ENCODE data around the gene FAM13C.

Gene FAM13C

GRCh38 chr10:59360605-59361405 lies 1.5 kb downstream of the FAM13C start:
- DNase-seq, result no peak

GRCh38 chr10:59358576-59358975 lies 3.8 kb downstream of the FAM13C start:
- DNase-seq, result no peak

GRCh38 chr10:59354434-59354833 lies 7.9 kb downstream of the FAM13C start:
- no peak for DNase-seq

DNA sequence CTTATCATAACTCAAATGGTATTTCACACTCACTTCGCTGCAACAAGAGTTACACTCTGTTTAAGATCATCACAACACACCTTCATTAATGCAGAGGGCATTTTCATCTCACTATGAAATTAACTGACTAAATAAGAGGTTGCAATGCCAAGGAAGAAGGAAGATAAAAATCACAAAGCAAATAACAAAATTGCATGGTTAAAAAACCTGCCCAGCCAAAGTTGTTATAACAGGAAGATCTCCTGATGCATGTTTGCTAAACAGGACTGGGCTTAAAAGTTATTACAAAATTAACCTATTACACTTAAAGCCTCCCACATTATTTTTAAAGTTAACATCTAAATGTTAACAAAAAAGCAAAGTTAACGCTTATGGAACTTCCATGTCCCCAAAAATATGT lies 11.8 kb downstream of the FAM13C start:
- no peak for DNase-seq

DNA sequence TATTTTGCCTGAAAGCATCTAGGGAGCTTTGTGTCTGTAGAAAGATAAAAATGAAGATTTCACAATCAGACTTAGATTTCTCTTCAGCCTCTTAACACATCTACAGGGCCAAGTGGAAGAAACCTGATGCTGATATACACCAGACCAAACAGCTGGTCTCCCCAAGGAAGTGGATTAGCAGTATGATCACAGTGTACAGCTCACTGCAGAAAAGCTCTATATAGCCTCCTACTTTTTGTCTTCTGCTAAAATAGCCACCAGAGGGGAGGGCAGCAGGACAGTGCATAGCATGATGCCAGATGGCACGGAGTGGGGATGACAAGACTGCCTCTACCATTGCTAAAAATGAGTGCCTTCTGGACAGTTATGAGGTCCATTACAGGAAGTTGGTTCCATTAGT lies 16.0 kb downstream of the FAM13C start:
- DNase-seq, result no peak

- DNase-seq, result no peak
These were observed 19.6 kb downstream of the FAM13C start for GRCh38 chr10:59342723-59343122.

GRCh38 chr10:59342000-59342399 lies 20.3 kb downstream of the FAM13C start:
- no peak for DNase-seq

GRCh38 chr10:59340285-59340684 lies 22.1 kb downstream of the FAM13C start:
- no peak for DNase-seq

- no peak for DNase-seq
These were observed 23.0 kb downstream of the FAM13C start for GRCh38 chr10:59339351-59339750.

DNA sequence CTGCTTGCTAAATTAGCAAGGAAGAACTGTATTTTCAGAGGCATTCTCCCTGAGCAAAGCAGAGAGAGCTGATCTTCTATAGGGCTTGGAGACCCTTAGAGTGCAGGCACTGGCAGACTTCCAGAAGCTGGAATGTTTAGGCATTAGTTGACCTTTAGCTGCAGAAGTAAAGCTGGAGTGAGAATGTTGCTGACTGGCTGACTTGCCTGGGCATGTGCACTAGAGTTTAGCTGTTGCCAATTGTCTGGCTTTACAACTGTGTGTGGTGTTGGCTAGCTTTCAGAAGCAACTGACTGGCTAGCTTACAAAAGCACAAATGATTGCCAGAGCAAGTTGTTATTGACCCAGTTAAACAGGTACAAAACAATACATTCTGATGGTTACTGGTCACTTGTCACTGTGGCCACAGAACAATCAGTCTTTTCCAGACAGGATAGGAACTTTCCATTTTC lies 25.1 kb downstream of the FAM13C start:
- no peak for DNase-seq

DNA sequence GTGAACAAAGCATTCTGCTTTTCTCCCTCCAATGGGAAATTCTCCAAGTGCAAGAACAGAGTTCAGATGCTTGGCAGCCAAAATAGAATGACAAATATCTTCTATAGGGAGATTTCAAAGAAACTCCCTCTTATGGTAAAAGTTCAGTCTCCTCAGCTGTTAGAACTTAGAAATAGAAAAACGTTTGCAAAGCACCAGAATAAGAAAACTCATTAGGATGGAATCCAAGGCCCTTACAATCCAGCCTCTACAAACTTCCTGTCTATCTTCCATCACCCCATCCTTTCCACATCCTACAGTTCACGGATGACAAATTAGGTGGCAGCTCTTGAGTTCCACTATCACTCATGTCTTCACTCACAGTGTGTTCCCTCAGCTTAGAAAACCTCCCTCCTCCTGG lies 25.7 kb downstream of the FAM13C start:
- DNase-seq, result no peak

DNA sequence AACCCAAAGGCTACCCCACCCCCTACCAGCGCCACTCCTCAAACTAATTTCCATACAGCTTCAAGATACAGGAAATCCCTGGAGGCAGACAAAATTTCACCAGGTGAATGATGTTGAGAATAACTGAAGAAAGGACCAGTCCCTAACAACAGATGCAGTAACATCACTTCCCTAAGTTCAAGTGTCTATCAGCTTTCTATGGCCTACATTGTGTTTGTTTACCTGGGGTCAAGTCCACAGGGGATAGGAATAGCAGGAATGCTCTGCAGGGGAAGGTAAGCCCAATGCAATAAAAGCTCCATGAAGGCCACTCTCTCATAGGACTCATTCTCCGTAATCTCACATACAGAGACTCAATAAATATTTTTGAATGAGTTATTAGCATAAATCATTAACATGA lies 26.9 kb downstream of the FAM13C start:
- DNase-seq, result no peak

DNA sequence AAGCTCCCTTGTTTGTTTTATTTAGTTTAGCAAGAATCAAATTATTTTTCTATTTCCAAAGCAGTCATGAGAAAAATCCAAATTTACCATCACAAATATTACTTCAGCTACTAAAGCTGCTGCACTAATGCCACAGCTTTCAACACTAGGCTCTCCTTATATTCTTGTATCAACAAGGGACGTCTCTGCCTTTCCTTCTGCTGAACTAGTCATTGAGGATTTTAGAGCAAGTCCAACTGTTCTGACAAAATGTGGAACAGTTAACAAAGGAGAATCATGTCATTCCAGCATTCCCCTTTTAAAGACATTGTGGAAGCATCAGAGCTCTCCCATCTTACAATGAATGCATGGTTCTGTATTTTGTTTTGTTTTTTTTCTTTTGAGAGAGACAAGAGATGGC lies 28.6 kb downstream of the FAM13C start:
- DNase-seq, result no peak

- no peak for DNase-seq
These were observed 29.8 kb downstream of the FAM13C start for GRCh38 chr10:59332581-59332980.

DNA sequence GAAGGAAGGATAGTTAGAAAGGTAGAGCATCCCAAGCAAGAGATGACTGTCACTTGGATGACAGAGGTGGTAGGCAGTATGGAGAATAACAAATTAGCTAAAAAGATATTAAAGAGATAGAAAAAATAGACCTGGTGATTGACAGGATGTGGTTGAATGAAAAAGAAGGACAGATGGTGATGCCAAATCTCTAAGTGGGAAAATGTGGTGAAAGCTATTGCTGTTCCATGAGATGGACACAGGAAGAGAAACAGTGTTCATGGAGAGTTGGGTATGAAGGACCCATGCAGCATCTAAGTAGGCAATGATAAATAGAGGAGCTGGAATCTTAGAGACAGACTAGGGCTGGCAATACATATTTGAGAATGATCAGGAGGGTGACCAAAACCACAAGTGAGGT lies 30.7 kb downstream of the FAM13C start:
- DNase-seq, result no peak

DNA sequence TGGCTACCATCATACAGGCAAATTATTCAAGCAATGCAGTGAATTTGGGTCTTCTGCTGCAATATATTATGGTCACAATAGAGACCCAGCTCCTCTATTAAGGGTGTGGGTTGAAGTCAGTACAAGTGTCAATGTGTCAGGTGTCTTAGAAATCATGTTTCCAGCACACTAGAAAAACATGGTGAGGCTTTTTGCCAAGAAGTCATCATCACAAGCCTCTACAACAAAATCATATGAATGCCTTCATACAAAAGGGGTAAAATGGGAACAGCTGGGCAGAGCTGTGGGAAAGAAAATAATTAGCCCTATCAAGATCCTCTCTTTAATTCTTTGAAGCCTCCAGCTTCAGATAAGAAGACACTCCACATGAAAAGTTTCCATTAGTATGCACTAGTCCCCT lies 37.2 kb downstream of the FAM13C start:
- no peak for DNase-seq

- DNase-seq, result no peak
These were observed 37.8 kb downstream of the FAM13C start for GRCh38 chr10:59324597-59324996.

GRCh38 chr10:59323831-59324401 lies 38.4 kb downstream of the FAM13C start:
- no peak for DNase-seq

DNA sequence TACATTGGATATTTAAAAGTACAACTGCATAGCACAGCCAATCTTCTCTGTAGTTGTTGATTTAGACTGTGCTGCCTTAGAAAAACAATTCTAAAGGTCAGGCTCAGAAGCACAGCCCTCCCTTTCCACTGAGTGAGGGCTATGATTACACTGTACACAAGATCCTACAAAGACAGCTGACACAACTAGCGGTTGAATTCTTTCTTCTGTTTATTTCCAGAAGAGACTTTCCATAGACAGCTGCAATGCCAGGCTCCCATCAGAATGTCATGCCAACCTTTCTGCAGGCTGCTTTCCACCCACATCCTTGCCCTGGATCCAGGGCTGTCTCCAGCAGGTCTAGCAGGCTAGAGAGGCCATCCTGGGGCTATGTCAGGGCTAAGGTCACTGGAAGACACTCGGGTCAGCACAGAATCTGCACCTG lies 39.3 kb downstream of the FAM13C start:
- DNase-seq, result no peak

GRCh38 chr10:59322131-59322530 lies 40.2 kb downstream of the FAM13C start:
- DNase-seq, result no peak

- no peak for DNase-seq
These were observed 42.0 kb downstream of the FAM13C start for GRCh38 chr10:59320355-59320754.

GRCh38 chr10:59319854-59320253 lies 42.5 kb downstream of the FAM13C start:
- no peak for DNase-seq

DNA sequence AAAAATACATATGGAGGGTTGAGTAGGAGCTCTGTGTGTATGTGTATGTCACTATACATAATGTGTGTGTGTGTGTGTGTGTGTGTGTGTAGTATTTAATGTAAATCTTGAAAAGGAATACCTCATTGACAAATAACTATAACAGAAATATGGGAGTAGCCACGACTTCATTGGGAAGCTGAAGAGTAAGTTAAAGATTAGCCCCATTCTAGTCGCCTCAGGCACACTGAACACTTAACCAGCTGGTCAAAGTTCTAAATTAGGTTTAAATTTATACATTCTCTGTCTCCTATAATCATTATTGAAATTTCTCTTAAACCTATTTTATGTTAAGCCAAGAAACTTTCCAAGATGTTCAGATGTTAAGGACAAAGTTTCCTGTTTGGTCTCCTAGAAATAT lies 45.3 kb downstream of the FAM13C start:
- DNase-seq, result no peak

DNA sequence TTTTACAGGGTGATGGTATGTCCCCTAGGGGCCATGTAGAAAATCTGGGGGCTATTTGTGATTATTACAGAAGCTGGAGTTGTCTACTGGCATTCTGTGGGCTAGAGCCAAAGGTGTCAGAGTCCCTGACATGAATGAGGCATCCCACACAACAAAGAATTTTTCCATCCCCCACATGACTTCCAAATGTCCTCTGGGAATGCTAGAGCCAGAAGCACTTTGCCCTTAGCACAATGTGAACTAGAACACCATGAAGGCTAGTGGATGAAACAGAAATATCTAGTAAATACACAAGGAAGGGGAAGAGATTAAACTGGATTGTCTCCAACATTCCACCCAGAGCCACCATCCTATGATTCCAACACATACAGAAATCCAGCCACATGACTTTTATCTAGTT lies 46.9 kb downstream of the FAM13C start:
- no peak for DNase-seq

DNA sequence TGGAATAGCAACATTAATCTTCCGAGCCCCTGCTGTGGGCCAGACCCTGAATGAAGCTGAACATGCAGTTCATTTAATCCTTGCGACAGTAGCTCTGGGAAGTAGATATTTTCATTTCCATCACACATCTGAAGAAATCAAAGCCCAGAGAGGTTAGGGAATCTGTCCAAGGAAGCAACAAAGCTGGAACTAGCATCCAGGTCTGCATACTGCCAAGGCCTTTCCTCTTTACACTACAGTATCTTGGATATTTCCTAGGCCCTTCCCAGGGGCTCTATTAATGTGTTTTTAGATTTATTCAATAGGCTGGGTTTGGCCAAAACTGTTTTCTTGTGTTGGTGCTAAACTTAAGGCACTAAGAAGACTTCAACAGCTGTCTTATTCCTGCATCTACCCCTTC lies 48.1 kb downstream of the FAM13C start:
- no peak for DNase-seq
